CD8-positive, alpha-beta memory T cell (primary cell): ENCODE data around the gene PARP9. TPM values are rescaled to one million over a fixed set of nuclear protein-coding genes. Genes with fewer than 3 reads are reported as not detected.

Experiments used
- CTCF ChIA-PET: fragments of 350-600 bp; sonication (Branson Sonifier 250); formaldehyde crosslinking; loops from one replicate; lab custom pipeline; 2021; ENCODE audit warnings: antibody characterized with exemption; lab: Charles Lee
- POLR2A ChIA-PET: fragments of 350-600 bp; sonication (Branson Sonifier 250); formaldehyde crosslinking; loops from one replicate; lab custom pipeline; 2021; ENCODE audit warnings: antibody characterized with exemption; lab: Charles Lee
- DNase-seq, 5 donors: peaks; one replicate each; pipeline versions ENCODE4 v3.0.0 to v3.0.0-alpha.2; 2020 to 2022; ENCODE audit warnings: mixed read lengths in 1 of 5
- H3K27ac ChIP-seq: one replicate; pipeline ENCODE4 v1.7.0; 2013; ENCODE audit warnings: low read depth, mild to moderate bottlenecking, low read length, moderate library complexity
- H3K27me3 ChIP-seq: 2 replicates; pipeline ENCODE4 v1.7.0; 2013; ENCODE audit warnings: low read length, mild to moderate bottlenecking; ENCODE audit not compliant: insufficient read depth, poor library complexity, severe bottlenecking
- H3K36me3 ChIP-seq: 2 replicates; pipeline ENCODE4 v1.7.0; 2013; ENCODE audit warnings: mild to moderate bottlenecking, low read length, moderate library complexity; ENCODE audit not compliant: insufficient read depth
- H3K4me1 ChIP-seq: 2 replicates; pipeline ENCODE4 v1.7.0; 2013; ENCODE audit warnings: mild to moderate bottlenecking, low read length, moderate library complexity; ENCODE audit not compliant: insufficient read depth
- H3K4me3 ChIP-seq: 2 replicates; pipeline ENCODE4 v1.7.0; 2013; ENCODE audit warnings: mild to moderate bottlenecking, low read length
- H3K9me3 ChIP-seq: 2 replicates; pipeline ENCODE4 v1.7.0; 2013; ENCODE audit warnings: mild to moderate bottlenecking, low read length
- H3K27ac Mint-ChIP-seq, 8 donors: one replicate each; pipeline ENCODE4 v1.8.0; 2020 to 2021; ENCODE audit warnings: mixed read lengths in 8 of 8, mild to moderate bottlenecking in 6 of 8, inconsistent platforms in 3 of 8, moderate library complexity in 3 of 8
- H3K27me3 Mint-ChIP-seq, 2 donors: one replicate each; pipeline ENCODE4 v1.8.0; 2020 to 2021; ENCODE audit warnings: mixed read lengths in 2 of 2, mild to moderate bottlenecking in 1 of 2, moderate library complexity in 1 of 2
- H3K36me3 Mint-ChIP-seq, 3 donors: one replicate each; pipeline ENCODE4 v1.8.0; 2020 to 2021; ENCODE audit warnings: mixed read lengths in 3 of 3, inconsistent platforms in 1 of 3, mild to moderate bottlenecking in 1 of 3
- H3K4me1 Mint-ChIP-seq, 3 donors: one replicate each; pipeline ENCODE4 v1.8.0; 2020 to 2021; ENCODE audit warnings: mixed read lengths in 3 of 3, inconsistent platforms in 1 of 3, mild to moderate bottlenecking in 1 of 3
- H3K4me3 Mint-ChIP-seq, 7 donors: one replicate each; pipeline ENCODE4 v1.8.0; 2020 to 2021; ENCODE audit warnings: mixed read lengths in 7 of 7, mild to moderate bottlenecking in 6 of 7, moderate library complexity in 4 of 7, inconsistent platforms in 2 of 7
- H3K9me3 Mint-ChIP-seq, 5 donors: one replicate each; pipeline ENCODE4 v1.8.0; 2020 to 2022; ENCODE audit warnings: mixed read lengths in 5 of 5, mild to moderate bottlenecking in 3 of 5, moderate library complexity in 2 of 5, inconsistent platforms in 1 of 5
- polyA plus RNA-seq: library from polyadenylated mRNA; unstranded; fragments of 300-500 nt; fragmentation: Illumina TruSeq; gene quantifications from one replicate; pipeline ENCODE4 v1.2.3, GENCODE V29; 2021
- total RNA-seq, 2 experiments: library from RNA; stranded (reverse); gene quantifications; one replicate each; pipeline ENCODE4 v1.2.3, GENCODE V29; 2021

The PARP9 gene
- total and polyA plus RNA-seq, 3 experiments from 2014 or later, result 13.2 to 32.5 (median 13.4) TPM

GRCh38 chr3:122557356-122557755 is 6.7 kb downstream of the PARP9 start:
- H3K27me3 Mint-ChIP-seq, result no peaks in the 10 kb centered on the region
- no peak overlapping the region for H3K27ac ChIP-seq
- CTCF ChIA-PET, result interaction anchor here (0.6 to 10.7 kb wide), 2 partner anchors 122 to 252 kb away, joined by 3 to 137 read pairs; partner anchors contain the start of gene PARP14
- H3K9me3 Mint-ChIP-seq, result no peaks in the 10 kb centered on the region
- peaks cover 40% of the 10 kb centered on the region for H3K36me3 ChIP-seq
- H3K27ac Mint-ChIP-seq, result no peak overlapping the region
- peaks cover 12% of the 10 kb centered on the region for H3K4me1 ChIP-seq
- H3K36me3 Mint-ChIP-seq, result peaks cover 13 to 67% (median 34%) of the 10 kb centered on the region in 3 donors
- no peak for DNase-seq
- H3K27me3 ChIP-seq, result no peaks in the 10 kb centered on the region
- H3K4me1 Mint-ChIP-seq, result peaks cover 36 to 47% (median 44%) of the 10 kb centered on the region in 3 donors
- no peak overlapping the region for H3K4me3 ChIP-seq
- H3K4me3 Mint-ChIP-seq, result no peak overlapping the region
- H3K9me3 ChIP-seq, result no peaks in the 10 kb centered on the region
- POLR2A ChIA-PET, result no interaction called here

DNA sequence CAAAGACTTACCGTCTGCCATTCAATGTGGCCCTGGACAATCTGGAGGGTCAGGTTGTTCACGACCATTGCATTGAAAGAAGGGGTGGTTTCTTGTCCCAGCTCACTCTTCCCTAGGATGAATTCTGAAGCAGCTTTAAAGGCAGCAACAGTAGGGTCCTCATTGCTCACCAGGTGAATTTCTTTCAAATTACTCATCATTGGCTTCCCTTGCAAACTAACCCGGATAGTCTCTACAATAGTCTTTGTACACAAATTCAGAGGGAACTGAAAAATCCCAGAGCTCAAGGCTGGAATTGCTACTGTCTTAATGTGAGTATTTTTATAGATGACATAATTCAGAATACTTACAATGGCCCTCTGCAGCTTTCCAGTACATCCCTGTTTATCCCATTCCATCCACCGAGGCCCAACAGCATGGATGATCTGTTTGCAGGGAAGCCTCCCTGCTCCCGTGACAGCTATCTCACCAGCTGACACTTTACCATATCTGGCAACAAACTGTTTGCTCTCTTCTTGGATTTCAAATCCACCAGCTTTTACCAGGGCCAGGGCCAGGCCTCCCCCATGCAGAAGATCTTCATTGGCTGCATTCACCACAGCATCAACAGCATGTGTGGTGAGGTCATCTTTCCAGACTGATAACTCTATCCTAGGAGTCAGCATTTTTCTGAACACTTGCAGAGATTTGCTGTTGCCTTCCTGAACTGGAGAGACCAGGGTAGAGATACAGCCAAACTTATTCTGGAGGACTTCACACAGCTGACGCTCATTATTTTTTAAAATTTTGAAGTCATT is 8.6 kb downstream of the PARP9 start:
- ChIA-PET CTCF (interaction anchor here (0.6 to 10.7 kb wide), 2 partner anchors 123 to 873 kb away, joined by 4 to 137 read pairs; partner anchors contain the start of gene PARP14), POLR2A (interaction anchor here (0.6 to 1.2 kb wide), 2 partner anchors 13 to 35 kb away, joined by 3 to 4 read pairs; no protein-coding TSS in a partner anchor)
- H3K4me3 ChIP-seq, result no peak overlapping the region
- H3K27ac ChIP-seq, result no peak overlapping the region
- H3K9me3 Mint-ChIP-seq, result no peaks in the 10 kb centered on the region
- peaks cover 1% of the 10 kb centered on the region for H3K4me1 ChIP-seq
- peak overlapping the region in 1 of 8 donors; percentile 57 for H3K27ac Mint-ChIP-seq
- no peaks in the 10 kb centered on the region for H3K9me3 ChIP-seq
- peaks cover 53% of the 10 kb centered on the region for H3K36me3 ChIP-seq
- no peaks in the 10 kb centered on the region for H3K27me3 ChIP-seq
- DNase-seq, result no peak
- H3K4me3 Mint-ChIP-seq, result no peak overlapping the region
- peaks cover 23 to 30% (median 27%) of the 10 kb centered on the region in 3 donors for H3K4me1 Mint-ChIP-seq
- no peaks in the 10 kb centered on the region for H3K27me3 Mint-ChIP-seq
- H3K36me3 Mint-ChIP-seq, result peaks cover 13 to 83% (median 34%) of the 10 kb centered on the region in 3 donors

DNA sequence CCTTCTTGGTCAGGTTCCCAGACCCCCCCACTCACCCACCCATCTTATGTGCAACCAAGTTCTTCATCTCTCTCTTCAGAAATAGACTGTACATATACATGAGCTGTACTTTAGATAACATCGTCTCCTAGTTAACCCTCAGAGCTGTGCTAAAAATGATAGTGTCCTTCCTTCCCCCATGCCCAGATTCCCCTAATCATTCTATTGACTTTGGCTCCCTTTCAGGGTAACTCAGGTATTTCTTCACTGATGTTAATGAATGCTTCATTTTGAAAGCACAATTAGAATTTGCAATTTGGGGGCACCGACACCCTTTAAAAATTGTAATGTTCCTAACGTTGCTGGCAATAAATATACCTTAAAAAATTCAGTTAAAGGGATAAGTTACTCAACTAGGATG is 10.9 kb downstream of the PARP9 start:
- H3K27ac ChIP-seq, result no peak overlapping the region
- ChIA-PET POLR2A (interaction anchor here (0.6 kb wide), 1 partner anchor 219 kb away, joined by 4 read pairs; no protein-coding TSS in a partner anchor), CTCF (no interaction called here)
- H3K27me3 Mint-ChIP-seq, result no peaks in the 10 kb centered on the region
- H3K36me3 ChIP-seq, result peaks cover 50% of the 10 kb centered on the region
- peaks cover 12 to 89% (median 36%) of the 10 kb centered on the region in 3 donors for H3K36me3 Mint-ChIP-seq
- no peaks in the 10 kb centered on the region for H3K9me3 Mint-ChIP-seq
- no peaks in the 10 kb centered on the region for H3K9me3 ChIP-seq
- H3K4me3 ChIP-seq, result no peak overlapping the region
- no peak overlapping the region for H3K27ac Mint-ChIP-seq
- no peak for DNase-seq
- H3K4me1 Mint-ChIP-seq, result peaks cover 18 to 23% (median 21%) of the 10 kb centered on the region in 3 donors
- H3K4me3 Mint-ChIP-seq, result no peak overlapping the region
- no peaks in the 10 kb centered on the region for H3K27me3 ChIP-seq
- H3K4me1 ChIP-seq, result no peaks in the 10 kb centered on the region

DNA sequence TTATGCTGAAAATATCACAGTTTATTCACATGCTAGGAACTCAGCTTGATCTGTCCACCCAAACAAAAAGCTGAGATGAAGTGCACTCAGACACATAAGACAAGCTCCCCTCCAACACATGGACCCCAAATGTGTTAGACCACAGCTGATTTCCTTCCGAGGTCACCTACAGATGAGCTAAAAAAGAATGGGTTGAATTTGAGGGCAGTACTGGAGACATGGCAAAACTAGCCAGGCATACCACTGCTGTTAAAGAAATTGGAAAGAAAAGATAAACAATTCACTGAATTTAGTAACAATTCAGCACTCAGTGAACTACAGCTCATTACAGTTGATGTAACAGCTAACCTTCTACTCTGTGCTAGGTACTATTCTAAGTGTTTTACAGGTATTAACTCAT is 15.5 kb downstream of the PARP9 start:
- Mint-ChIP-seq H3K36me3 (peaks cover 6 to 92% (median 38%) of the 10 kb centered on the region in 3 donors), H3K4me3 (no peak overlapping the region), H3K4me1 (peaks cover 6 to 8% (median 7%) of the 10 kb centered on the region in 3 donors), H3K27me3 (no peaks in the 10 kb centered on the region), H3K9me3 (no peaks in the 10 kb centered on the region), H3K27ac (peak overlapping the region in 5 of 8 donors; percentile 29 to 63 (median 49))
- H3K36me3 ChIP-seq, result peaks cover 51% of the 10 kb centered on the region
- ChIA-PET POLR2A (no interaction called here), CTCF (interaction anchor here (1.0 to 1.6 kb wide), 3 partner anchors 11 to 131 kb away, joined by 3 to 4 read pairs (median 4); no protein-coding TSS in a partner anchor)
- H3K4me1 ChIP-seq, result no peaks in the 10 kb centered on the region
- no peaks in the 10 kb centered on the region for H3K9me3 ChIP-seq
- no peaks in the 10 kb centered on the region for H3K27me3 ChIP-seq
- H3K4me3 ChIP-seq, result no peak overlapping the region
- no peak for DNase-seq
- no peak overlapping the region for H3K27ac ChIP-seq

DNA sequence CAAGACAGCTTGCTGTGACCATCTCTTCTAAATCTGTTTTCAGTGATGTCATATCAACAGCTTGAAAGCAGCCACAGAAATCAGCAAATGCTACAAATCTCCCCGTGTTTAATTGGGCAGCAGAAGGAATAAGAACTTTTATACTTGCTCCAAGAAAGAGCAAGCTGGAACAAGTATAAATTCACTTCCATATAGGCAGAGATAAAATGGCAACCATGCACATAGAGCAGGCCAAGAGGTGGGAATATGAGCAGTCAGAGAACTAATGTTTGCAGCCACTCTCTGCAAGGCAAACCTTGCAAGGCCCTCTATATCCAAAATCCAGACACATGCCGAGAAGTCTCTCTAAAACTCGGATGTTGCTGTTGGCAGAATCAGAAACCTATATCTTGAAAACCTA is 16.0 kb downstream of the PARP9 start:
- CTCF ChIA-PET, result interaction anchor here (1.0 kb wide), 2 partner anchors 39 to 131 kb away, joined by 4 read pairs; no protein-coding TSS in a partner anchor
- POLR2A ChIA-PET, result no interaction called here
- H3K27me3 ChIP-seq, result no peaks in the 10 kb centered on the region

GRCh38 chr3:122546151-122546550 is 17.9 kb downstream of the PARP9 start:
- Histone ChIP-seq H3K4me3 (no peak overlapping the region), H3K36me3 (peaks cover 49% of the 10 kb centered on the region), H3K4me1 (no peaks in the 10 kb centered on the region), H3K27me3 (no peaks in the 10 kb centered on the region), H3K9me3 (no peaks in the 10 kb centered on the region), H3K27ac (no peak overlapping the region)
- H3K9me3 Mint-ChIP-seq, result no peaks in the 10 kb centered on the region
- H3K27me3 Mint-ChIP-seq, result no peaks in the 10 kb centered on the region
- H3K4me3 Mint-ChIP-seq, result no peak overlapping the region
- no peak for DNase-seq
- H3K27ac Mint-ChIP-seq, result peak overlapping the region in 2 of 8 donors; percentile 20 to 35
- H3K4me1 Mint-ChIP-seq, result peaks cover 0 to 4% (median 0%) of the 10 kb centered on the region in 3 donors
- peaks cover 6 to 81% (median 34%) of the 10 kb centered on the region in 3 donors for H3K36me3 Mint-ChIP-seq
- POLR2A ChIA-PET, result no interaction called here
- CTCF ChIA-PET, result no interaction called here

More for the DNA sequence above, 16.0 kb downstream of the PARP9 start:
- Mint-ChIP-seq H3K36me3 (peaks cover 6 to 92% (median 35%) of the 10 kb centered on the region in 3 donors), H3K27ac (peak overlapping the region in 1 of 8 donors; percentile 48), H3K27me3 (no peaks in the 10 kb centered on the region), H3K9me3 (no peaks in the 10 kb centered on the region), H3K4me3 (no peak overlapping the region), H3K4me1 (peaks cover 2 to 4% (median 2%) of the 10 kb centered on the region in 3 donors)
- Histone ChIP-seq H3K36me3 (peaks cover 51% of the 10 kb centered on the region), H3K27ac (no peak overlapping the region), H3K4me1 (no peaks in the 10 kb centered on the region), H3K4me3 (no peak overlapping the region), H3K9me3 (no peaks in the 10 kb centered on the region)
- no peak for DNase-seq

DNA sequence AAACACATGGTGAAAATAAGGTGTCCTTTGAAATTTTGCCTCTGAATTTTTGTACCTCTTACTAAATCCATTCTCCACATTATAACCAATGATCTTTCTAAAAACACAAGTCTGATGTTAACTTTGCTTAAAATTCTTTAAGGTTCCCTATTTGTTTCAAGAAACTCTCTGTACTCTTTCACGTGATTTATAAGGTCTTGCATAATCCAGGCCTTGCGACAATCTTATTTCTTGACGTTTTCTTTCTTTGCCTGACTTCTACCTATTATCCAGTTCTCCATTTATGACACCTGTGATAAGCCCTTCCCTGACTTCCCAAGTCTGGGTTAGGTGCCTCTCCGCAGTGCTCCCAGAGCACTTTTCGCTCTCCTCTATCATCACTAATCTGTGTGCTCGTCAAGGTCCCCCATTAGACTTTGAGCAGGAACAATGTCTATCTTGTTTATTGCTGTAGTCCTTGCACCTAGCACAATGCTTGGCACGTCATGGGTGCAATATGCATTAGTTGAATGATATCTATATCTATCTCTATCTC is 25.1 kb downstream of the PARP9 start:
- Histone ChIP-seq H3K27me3 (no peaks in the 10 kb centered on the region), H3K9me3 (no peaks in the 10 kb centered on the region), H3K36me3 (peaks cover 42% of the 10 kb centered on the region), H3K4me1 (no peaks in the 10 kb centered on the region), H3K27ac (no peak overlapping the region), H3K4me3 (no peak overlapping the region)
- DNase-seq, result no peak
- no peaks in the 10 kb centered on the region for H3K27me3 Mint-ChIP-seq
- peak overlapping the region in 5 of 8 donors; percentile 6 to 87 (median 12) for H3K27ac Mint-ChIP-seq
- peaks cover 9 to 19% (median 10%) of the 10 kb centered on the region in 3 donors for H3K4me1 Mint-ChIP-seq
- CTCF ChIA-PET, result no interaction called here
- POLR2A ChIA-PET, result no interaction called here
- no peaks in the 10 kb centered on the region for H3K9me3 Mint-ChIP-seq
- H3K36me3 Mint-ChIP-seq, result peaks cover 12 to 79% (median 35%) of the 10 kb centered on the region in 3 donors
- no peak overlapping the region for H3K4me3 Mint-ChIP-seq

DNA sequence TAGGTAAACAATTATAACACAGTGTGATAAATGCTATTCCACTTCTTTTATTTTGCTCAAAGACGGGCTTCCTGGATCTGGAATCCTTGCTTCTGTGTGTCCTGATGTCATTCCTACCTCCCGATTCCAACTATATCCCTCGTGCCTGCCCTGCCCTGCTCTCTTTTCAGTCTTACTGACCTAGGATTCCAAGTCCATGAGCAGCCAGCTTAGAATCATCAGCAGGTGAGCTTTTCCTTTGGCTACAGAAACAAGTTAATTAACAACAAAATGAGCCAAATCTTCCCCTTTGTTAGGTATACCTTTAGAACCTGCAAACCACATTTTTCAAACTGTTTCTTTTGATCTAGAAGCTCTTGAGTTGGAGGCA is 27.5 kb downstream of the PARP9 start:
- no peaks in the 10 kb centered on the region for H3K27me3 ChIP-seq
- no peaks in the 10 kb centered on the region for H3K9me3 ChIP-seq
- Mint-ChIP-seq H3K4me3 (no peak overlapping the region), H3K4me1 (peaks cover 10 to 19% (median 12%) of the 10 kb centered on the region in 3 donors), H3K9me3 (no peaks in the 10 kb centered on the region), H3K36me3 (peaks cover 8 to 91% (median 45%) of the 10 kb centered on the region in 3 donors), H3K27me3 (no peaks in the 10 kb centered on the region), H3K27ac (peak overlapping the region in 4 of 8 donors; percentile 5 to 36 (median 22))
- no peak overlapping the region for H3K4me3 ChIP-seq
- CTCF ChIA-PET, result no interaction called here
- H3K36me3 ChIP-seq, result peaks cover 62% of the 10 kb centered on the region
- POLR2A ChIA-PET, result no interaction called here
- no peaks in the 10 kb centered on the region for H3K4me1 ChIP-seq
- no peak overlapping the region for H3K27ac ChIP-seq
- no peak for DNase-seq
